PC-3 (cell line): ENCODE data around the gene SPOUT1. TPM values are rescaled to one million over a fixed set of nuclear protein-coding genes. Genes with fewer than 3 reads are reported as not detected.
"Not testable (repeated sequence)": the region's sequence is repeated elsewhere in the genome, so short reads cannot be mapped to it uniquely, and the experiment has no call there.

Experiments
- ATAC-seq: fragments of 200-7000 bp; cut with Tn5 transposase; 2 replicates; pipeline ENCODE4 v1.9.1; 2020; ENCODE audit warnings: mild to moderate bottlenecking, moderate library complexity
- BruUV-seq: library from RNA; stranded (reverse); fragments of 400-500 nt; replicated peaks from 2 replicates; lab custom pipeline; 2021; lab: Mats Ljungman, UMichigan
- CTCF ChIA-PET: fragments of 300-600 bp; sonication (Branson Sonifier 250); formaldehyde crosslinking; loops from one replicate; lab custom pipeline; 2022; ENCODE audit warnings: antibody characterized with exemption; lab: Charles Lee
- POLR2A ChIA-PET: fragments of 300-600 bp; sonication (Branson Sonifier 250); formaldehyde crosslinking; loops from one replicate; lab custom pipeline; 2022; ENCODE audit warnings: antibody characterized with exemption; ENCODE audit not compliant: unreplicated experiment; lab: Charles Lee
- DNase-seq: peaks from one replicate; pipeline ENCODE4 v3.0.0-alpha.2; 2015
- H2AFZ ChIP-seq: fragments of 300-600 bp; sonication (generic); 2 replicates; pipeline ENCODE4 v1.6.0; 2016; ENCODE audit warnings: antibody characterized with exemption, low read length
- H3F3A ChIP-seq: fragments of 300-600 bp; sonication (generic); one replicate; pipeline ENCODE4 v1.6.0; 2017; ENCODE audit warnings: antibody characterized with exemption, low read length, control low read depth, mild to moderate bottlenecking; ENCODE audit not compliant: unreplicated experiment
- H3K27ac ChIP-seq: fragments of 300-600 bp; sonication (generic); 2 replicates; pipeline ENCODE4 v1.5.1; 2016; ENCODE audit warnings: mild to moderate bottlenecking, low read length
- H3K27me3 ChIP-seq: fragments of 300-600 bp; sonication (generic); 2 replicates; pipeline ENCODE4 v1.6.1; 2016; ENCODE audit warnings: low read length, mixed read lengths
- H3K36me3 ChIP-seq: fragments of 300-600 bp; sonication (generic); 2 replicates; pipeline ENCODE4 v1.6.1; 2016; ENCODE audit warnings: low read depth, mixed run types, low read length, mixed read lengths
- H3K4me1 ChIP-seq: fragments of 300-600 bp; sonication (generic); 2 replicates; pipeline ENCODE4 v1.5.1; 2016; ENCODE audit warnings: low read length; ENCODE audit not compliant: insufficient read depth
- H3K4me2 ChIP-seq: fragments of 300-600 bp; sonication (generic); 2 replicates; pipeline ENCODE4 v1.6.0; 2016; ENCODE audit warnings: low read length
- H3K4me3 ChIP-seq: fragments of 300-600 bp; sonication (generic); 2 replicates; pipeline ENCODE4 v1.5.1; 2016; ENCODE audit warnings: mild to moderate bottlenecking, low read length, mixed read lengths
- H3K79me2 ChIP-seq: fragments of 300-600 bp; sonication (generic); 2 replicates; pipeline ENCODE4 v1.6.1; 2017; ENCODE audit warnings: low read length, mixed read lengths
- H3K9ac ChIP-seq: fragments of 300-600 bp; sonication (generic); 2 replicates; pipeline ENCODE4 v1.6.0; 2016; ENCODE audit warnings: mild to moderate bottlenecking, low read length
- H3K9me2 ChIP-seq: fragments of 300-600 bp; sonication (generic); replicated peaks from 2 replicates; pipeline ENCODE4 v1.6.1; 2016; ENCODE audit warnings: mixed run types, low read length, mixed read lengths
- H3K9me3 ChIP-seq: fragments of 300-600 bp; sonication (generic); 2 replicates; pipeline ENCODE4 v1.6.1; 2016; ENCODE audit warnings: low read length, mixed read lengths
- H4K20me1 ChIP-seq: fragments of 300-600 bp; sonication (generic); 2 replicates; pipeline ENCODE4 v1.6.1; 2016; ENCODE audit warnings: low read length, mixed read lengths
- CTCF ChIP-seq: fragments of 300-600 bp; sonication (generic); conservative IDR thresholded peaks from 2 replicates; pipeline ENCODE4 v1.5.1; 2017; ENCODE audit warnings: antibody characterized with exemption, low read depth, mild to moderate bottlenecking, low read length
- EZH2 ChIP-seq: fragments of 300-600 bp; sonication (generic); IDR thresholded peaks from one replicate; pipeline ENCODE4 v1.6.1; 2017; ENCODE audit warnings: antibody characterized with exemption, mild to moderate bottlenecking, low read length; ENCODE audit not compliant: unreplicated experiment
- EZH2phosphoT487 ChIP-seq: fragments of 300-600 bp; sonication (generic); IDR thresholded peaks from 2 replicates; pipeline ENCODE4 v1.6.1; 2018; ENCODE audit warnings: mild to moderate bottlenecking, antibody characterized with exemption, low read length, borderline replicate concordance
- intact Hi-C: fragments of 100-400 bp; cut with micrococcal nuclease; formaldehyde crosslinking; loops from 2 replicates; pipeline ENCODE4 v1.9.0; 2023
- total RNA-seq: library from RNA; depleted of rRNA; stranded (reverse); fragments of >200 nt; gene quantifications from 2 replicates; pipeline ENCODE4 v1.2.3, GENCODE V29; 2014

The SPOUT1 gene
- total RNA-seq, 1 experiment from 2014 or later, result 27.2 TPM

DNA sequence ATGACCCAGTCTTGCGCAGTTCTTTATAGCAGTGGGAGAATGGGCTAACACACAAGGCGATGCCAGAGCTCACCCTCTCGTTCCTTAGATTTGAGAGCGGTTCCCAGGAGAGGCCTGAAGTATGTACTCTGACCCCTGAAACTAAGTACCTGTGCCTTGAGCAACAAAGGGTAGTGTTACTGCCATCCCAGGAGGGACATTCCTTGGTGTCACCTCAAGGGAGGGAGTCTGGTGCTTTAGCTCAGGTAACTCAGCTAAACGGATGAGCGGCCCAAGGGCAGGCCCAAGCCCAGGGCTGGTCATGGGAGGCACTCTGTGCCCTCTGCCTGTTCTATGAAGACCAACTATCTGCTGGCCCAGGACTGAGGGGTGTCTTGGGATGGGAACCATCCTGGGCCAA lies 31.9 kb upstream of the SPOUT1 start:
- Histone ChIP-seq H3K27ac (no peak overlapping the region), H3K4me1 (no peaks in the 10 kb centered on the region), H3K36me3 (no peaks in the 10 kb centered on the region), H3K9me3 (no peaks in the 10 kb centered on the region), H3F3A (no peaks in the 10 kb centered on the region), H4K20me1 (no peaks in the 10 kb centered on the region), H3K4me2 (no peak overlapping the region), H3K27me3 (no peaks in the 10 kb centered on the region), H2AFZ (no peak overlapping the region), H3K79me2 (no peaks in the 10 kb centered on the region), H3K9ac (no peak overlapping the region), H3K9me2 (no peaks in the 10 kb centered on the region), H3K4me3 (no peak overlapping the region)
- ChIA-PET POLR2A (no interaction called here), CTCF (interaction anchor here (0.5 kb wide), 1 partner anchor 13 kb away, joined by 3 read pairs; no protein-coding TSS in a partner anchor)
- no TSS peak for BruUV-seq
- DNase-seq, result no peak
- no peak for ATAC-seq
- intact Hi-C loops, result no loop called here
- no peak for TF ChIP-seq EZH2
- no peak for TF ChIP-seq EZH2phosphoT487
- TF ChIP-seq CTCF, result no peak

DNA sequence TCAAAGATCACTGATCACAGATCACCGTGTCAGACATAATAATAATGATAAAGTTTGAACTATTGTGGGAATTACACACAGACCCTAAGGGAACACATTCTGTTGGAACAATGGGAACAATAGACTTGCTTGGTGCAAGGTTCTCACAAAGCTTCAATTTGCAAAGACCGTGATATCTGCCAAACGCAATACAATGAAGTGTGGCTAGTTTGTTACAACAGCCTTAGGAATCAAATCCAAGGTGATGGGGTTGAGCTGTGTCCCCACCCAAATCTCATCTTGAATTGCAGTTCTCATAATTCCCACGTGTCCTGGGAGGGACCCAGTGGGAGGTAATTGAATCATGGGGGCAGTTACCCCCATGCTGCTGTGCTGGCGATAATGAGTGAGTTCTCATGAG lies 31.3 kb upstream of the SPOUT1 start:
- no TSS peak for BruUV-seq
- TF ChIP-seq EZH2phosphoT487 (no peak), CTCF (no peak), EZH2 (no peak)
- no peak for DNase-seq
- no peaks in the 10 kb centered on the region for H3K27me3 ChIP-seq
- no peaks in the 10 kb centered on the region for H3K36me3 ChIP-seq
- no peaks in the 10 kb centered on the region for H3K9me3 ChIP-seq
- no peak for ATAC-seq
- ChIA-PET POLR2A (no interaction called here), CTCF (interaction anchor here (0.5 kb wide), 1 partner anchor 13 kb away, joined by 3 read pairs; no protein-coding TSS in a partner anchor)
- H3K27ac ChIP-seq, result no peak overlapping the region
- H2AFZ ChIP-seq, result no peak overlapping the region
- no peak overlapping the region for H3K9ac ChIP-seq
- H3K4me1 ChIP-seq, result no peaks in the 10 kb centered on the region
- H3K9me2 ChIP-seq, result no peaks in the 10 kb centered on the region
- H3F3A ChIP-seq, result no peaks in the 10 kb centered on the region
- no peaks in the 10 kb centered on the region for H3K79me2 ChIP-seq
- H3K4me3 ChIP-seq, result no peak overlapping the region
- no peak overlapping the region for H3K4me2 ChIP-seq
- H4K20me1 ChIP-seq, result no peaks in the 10 kb centered on the region
- intact Hi-C loops, result no loop called here

DNA sequence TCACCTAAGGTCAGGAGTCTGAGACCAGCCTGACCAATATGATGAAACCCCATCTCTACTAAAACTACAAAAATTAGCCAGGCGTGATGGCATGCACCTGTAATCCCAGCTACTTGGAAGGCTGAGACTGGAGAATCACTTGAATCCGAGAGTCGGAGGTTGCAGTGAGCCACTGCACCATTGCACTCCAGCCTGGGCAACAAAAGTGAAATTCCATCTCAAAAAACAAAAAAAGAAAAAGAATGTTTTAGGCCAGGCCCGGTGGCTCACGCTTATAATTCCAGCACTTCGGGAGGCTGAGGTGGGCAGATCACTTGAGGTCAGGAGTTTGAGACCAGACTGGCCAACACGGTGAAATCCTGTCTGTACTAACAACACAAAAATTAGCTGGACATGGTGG lies 28.9 kb upstream of the SPOUT1 start:
- H3K9me2 ChIP-seq, DNase-seq, H3K4me3 ChIP-seq, H3K4me1 ChIP-seq, H3K79me2 ChIP-seq, H3K36me3 ChIP-seq, H3K4me2 ChIP-seq, H3K27ac ChIP-seq, H3K27me3 ChIP-seq, H2AFZ ChIP-seq, H4K20me1 ChIP-seq, intact Hi-C loops, ATAC-seq, H3K9ac ChIP-seq, POLR2A ChIA-PET, BruUV-seq, H3K9me3 ChIP-seq, CTCF ChIA-PET, H3F3A ChIP-seq: not testable (repeated sequence)

DNA sequence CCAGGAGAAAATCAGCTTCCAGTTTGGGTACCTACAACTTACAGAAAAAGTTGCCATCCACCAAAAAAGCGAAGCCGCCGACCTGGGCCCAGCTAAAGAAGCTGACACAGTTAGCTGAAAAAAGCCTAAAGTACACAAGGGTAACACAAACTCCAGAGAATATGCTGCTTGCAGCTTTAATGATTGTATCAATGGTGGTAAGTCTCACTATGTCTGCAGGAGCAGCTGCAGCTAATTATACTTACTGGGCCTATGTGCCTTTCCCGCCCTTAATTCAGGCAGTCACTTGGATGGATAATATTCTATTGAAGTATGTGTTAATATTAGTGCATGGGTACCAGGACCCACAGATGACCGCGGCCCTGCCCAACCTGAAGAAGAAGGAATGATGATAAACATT lies 24.9 kb upstream of the SPOUT1 start:
- POLR2A ChIA-PET, intact Hi-C loops, H3K79me2 ChIP-seq, H3K4me2 ChIP-seq, H2AFZ ChIP-seq, H3K36me3 ChIP-seq, DNase-seq, ATAC-seq, BruUV-seq, H3K9me3 ChIP-seq, H3F3A ChIP-seq, H3K27ac ChIP-seq, H4K20me1 ChIP-seq, H3K9ac ChIP-seq, H3K4me1 ChIP-seq, H3K27me3 ChIP-seq, H3K4me3 ChIP-seq, H3K9me2 ChIP-seq: not testable (repeated sequence)
- CTCF ChIA-PET, result interaction anchor here (0.6 kb wide), 1 partner anchor 90 kb away, joined by 3 read pairs; no protein-coding TSS in a partner anchor

DNA sequence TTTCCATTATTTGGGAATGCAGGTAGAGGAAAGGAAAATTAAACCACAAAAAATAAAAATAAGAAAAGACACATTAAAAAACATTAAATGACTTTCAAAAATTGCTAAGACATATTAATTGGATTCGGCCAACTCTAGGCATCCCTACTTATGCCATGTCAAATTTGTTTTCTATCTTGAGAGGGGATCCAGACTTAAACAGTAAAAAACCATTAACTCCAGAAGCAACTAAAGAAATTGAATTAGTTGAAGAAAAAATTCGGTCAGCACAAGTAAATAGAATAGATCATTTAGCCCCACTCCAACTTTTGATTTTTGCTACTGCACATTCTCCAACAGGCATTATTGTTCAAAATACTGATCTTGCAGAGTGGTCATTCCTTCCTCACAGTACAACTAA lies 23.1 kb upstream of the SPOUT1 start:
- H4K20me1 ChIP-seq, H3K27me3 ChIP-seq, BruUV-seq, H3K9ac ChIP-seq, H3K4me1 ChIP-seq, H3K9me3 ChIP-seq, H3K79me2 ChIP-seq, H3K36me3 ChIP-seq, DNase-seq, POLR2A ChIA-PET, H2AFZ ChIP-seq, H3F3A ChIP-seq, H3K9me2 ChIP-seq, ATAC-seq, H3K4me2 ChIP-seq, H3K27ac ChIP-seq, H3K4me3 ChIP-seq: not testable (repeated sequence)
- intact Hi-C loops, result loop anchor here (1.0 to 2.0 kb wide), 2 partner anchors 40 to 76 kb away; no protein-coding TSS in a partner anchor
- CTCF ChIA-PET, result interaction anchor here (0.6 kb wide), 2 partner anchors 28 to 436 kb away, joined by 3 to 4 read pairs; no protein-coding TSS in a partner anchor
